Loucy (cell line): ENCODE data around the gene GPR156.

Experiments
- H2AFZ ChIP-seq: fragments of 200-600 bp; sonication (generic); 2 replicates; pipeline ENCODE4 v1.6.0; 2016; ENCODE audit warnings: antibody characterized with exemption, mild to moderate bottlenecking, low read length, moderate library complexity
- H3F3A ChIP-seq: fragments of 200-600 bp; 2 replicates; pipeline ENCODE4 v1.6.0; 2016; ENCODE audit warnings: antibody characterized with exemption, low read depth, mild to moderate bottlenecking
- H3K27me3 ChIP-seq: fragments of 200-600 bp; sonication (generic); 2 replicates; pipeline ENCODE4 v1.6.1; 2014; ENCODE audit warnings: low read length, mild to moderate bottlenecking; ENCODE audit not compliant: insufficient read depth, poor library complexity, severe bottlenecking
- H3K36me3 ChIP-seq: fragments of 200-600 bp; sonication (generic); 2 replicates; pipeline ENCODE4 v1.6.1; 2016; ENCODE audit warnings: low read length; ENCODE audit not compliant: insufficient read depth
- H3K4me1 ChIP-seq: fragments of 200-600 bp; sonication (generic); 2 replicates; pipeline ENCODE4 v1.5.1; 2014; ENCODE audit warnings: low read length, mild to moderate bottlenecking; ENCODE audit not compliant: insufficient read depth, poor library complexity, severe bottlenecking
- H3K4me2 ChIP-seq: fragments of 200-600 bp; sonication (generic); 2 replicates; pipeline ENCODE4 v1.6.0; 2014; ENCODE audit warnings: antibody characterized with exemption, low read length, low read depth, mild to moderate bottlenecking; ENCODE audit not compliant: poor library complexity, severe bottlenecking
- H3K4me3 ChIP-seq: fragments of 200-600 bp; sonication (generic); 2 replicates; pipeline ENCODE4 v1.5.1; 2014; ENCODE audit warnings: low read length, mild to moderate bottlenecking, mixed read lengths; ENCODE audit not compliant: poor library complexity, severe bottlenecking
- H3K79me2 ChIP-seq: fragments of 200-600 bp; sonication (generic); 2 replicates; pipeline ENCODE4 v1.6.1; 2014; ENCODE audit warnings: low read length; ENCODE audit not compliant: insufficient read depth
- H3K9ac ChIP-seq: fragments of 200-600 bp; sonication (generic); 2 replicates; pipeline ENCODE4 v1.6.0; 2014; ENCODE audit warnings: mild to moderate bottlenecking, low read depth, low read length, moderate library complexity; ENCODE audit not compliant: poor library complexity, severe bottlenecking
- H3K9me2 ChIP-seq: fragments of 200-600 bp; sonication (generic); replicated peaks from 2 replicates; pipeline ENCODE4 v1.6.1; 2016; ENCODE audit warnings: low read depth, low read length, mixed read lengths
- H3K9me3 ChIP-seq: fragments of 200-600 bp; sonication (generic); 2 replicates; pipeline ENCODE4 v1.6.1; 2014; ENCODE audit warnings: mild to moderate bottlenecking, antibody characterized with exemption, low read length, low read depth; ENCODE audit not compliant: insufficient read depth
- H4K20me1 ChIP-seq: fragments of 200-600 bp; sonication (generic); 2 replicates; pipeline ENCODE4 v1.6.0; 2014; ENCODE audit warnings: antibody characterized with exemption, low read length, mild to moderate bottlenecking; ENCODE audit not compliant: insufficient read depth, poor library complexity, severe bottlenecking
- EZH2phosphoT487 ChIP-seq: fragments of 200-600 bp; IDR thresholded peaks from 2 replicates; pipeline ENCODE4 v1.6.1; 2018; ENCODE audit warnings: antibody characterized with exemption, mild to moderate bottlenecking, moderate library complexity, borderline replicate concordance
- TF ChIP-seq, protein P1 (sequence below): fragments of 200-600 bp; sonication (generic); conservative IDR thresholded peaks from 2 replicates; pipeline ENCODE4 v1.5.1; 2014; ENCODE audit warnings: mild to moderate bottlenecking, antibody characterized with exemption, low read length

Gene GPR156

DNA sequence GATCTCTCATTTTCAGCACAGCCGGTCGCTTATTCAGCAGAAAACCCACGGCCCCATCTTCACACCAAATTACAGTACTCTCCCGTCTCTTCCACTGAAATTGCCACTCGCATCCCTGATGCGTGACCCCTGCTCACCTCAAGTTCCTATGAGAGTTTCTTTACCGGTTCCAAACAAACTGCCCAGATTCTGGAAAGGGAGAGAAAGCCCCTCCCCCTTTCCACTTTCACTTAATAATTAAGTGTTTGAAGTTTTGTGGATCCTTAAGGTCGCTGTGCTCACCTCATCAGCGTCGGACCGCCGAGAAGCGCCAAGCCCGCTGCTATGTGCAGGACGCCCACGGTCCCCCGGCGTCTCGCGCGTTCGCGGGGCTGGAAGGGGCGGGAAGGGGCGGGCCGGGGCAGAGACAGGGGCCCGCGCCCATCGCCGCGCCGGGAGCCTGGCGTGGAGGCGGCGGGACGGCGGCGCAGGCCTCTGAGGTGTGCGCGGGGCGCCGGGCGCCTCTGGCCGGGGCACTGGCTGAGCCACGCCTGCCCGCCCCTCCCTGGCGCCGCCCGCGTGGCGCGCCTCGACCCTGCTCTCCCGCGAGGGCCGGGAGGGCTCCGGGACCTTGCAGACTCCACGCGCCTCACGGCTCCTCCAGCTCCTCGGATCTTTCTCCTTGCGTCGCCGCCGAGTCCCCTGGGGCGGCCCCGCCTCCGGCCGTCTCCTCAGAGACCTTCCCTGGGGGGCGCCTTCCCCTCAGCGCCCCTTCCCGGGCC is at the start of gene GPR156:
Gene GPR156, minus strand, starts transcription at position 476 of the 761 bp plus-strand sequence. CDS start 41,124 bp downstream, outside the sequence.
- no peak within 1 kb of the TSS for H3K9ac ChIP-seq
- no peaks in the 10 kb centered on the region for H4K20me1 ChIP-seq

DNA sequence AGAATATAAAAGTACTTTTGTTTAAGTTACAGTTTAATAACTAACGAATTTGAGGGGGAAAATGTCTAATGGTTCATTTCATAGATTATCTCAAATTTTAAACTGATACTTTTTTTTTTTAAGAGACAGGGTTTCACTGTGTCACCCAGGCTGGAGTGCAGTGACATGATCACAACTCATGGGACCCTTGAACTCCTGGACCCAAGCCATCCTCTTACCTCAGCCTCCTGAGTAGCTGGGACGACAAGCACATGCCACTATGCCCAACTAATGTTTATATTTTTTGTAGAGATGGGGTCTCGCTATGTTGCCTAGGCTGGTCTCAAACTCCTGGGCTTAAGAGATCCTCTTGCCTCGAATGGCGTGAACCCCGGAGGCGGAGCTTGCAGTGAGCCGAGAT is 47.6 kb upstream of the GPR156 start:
- no peak for TF ChIP-seq EZH2phosphoT487
- TF ChIP-seq, protein P1, sequence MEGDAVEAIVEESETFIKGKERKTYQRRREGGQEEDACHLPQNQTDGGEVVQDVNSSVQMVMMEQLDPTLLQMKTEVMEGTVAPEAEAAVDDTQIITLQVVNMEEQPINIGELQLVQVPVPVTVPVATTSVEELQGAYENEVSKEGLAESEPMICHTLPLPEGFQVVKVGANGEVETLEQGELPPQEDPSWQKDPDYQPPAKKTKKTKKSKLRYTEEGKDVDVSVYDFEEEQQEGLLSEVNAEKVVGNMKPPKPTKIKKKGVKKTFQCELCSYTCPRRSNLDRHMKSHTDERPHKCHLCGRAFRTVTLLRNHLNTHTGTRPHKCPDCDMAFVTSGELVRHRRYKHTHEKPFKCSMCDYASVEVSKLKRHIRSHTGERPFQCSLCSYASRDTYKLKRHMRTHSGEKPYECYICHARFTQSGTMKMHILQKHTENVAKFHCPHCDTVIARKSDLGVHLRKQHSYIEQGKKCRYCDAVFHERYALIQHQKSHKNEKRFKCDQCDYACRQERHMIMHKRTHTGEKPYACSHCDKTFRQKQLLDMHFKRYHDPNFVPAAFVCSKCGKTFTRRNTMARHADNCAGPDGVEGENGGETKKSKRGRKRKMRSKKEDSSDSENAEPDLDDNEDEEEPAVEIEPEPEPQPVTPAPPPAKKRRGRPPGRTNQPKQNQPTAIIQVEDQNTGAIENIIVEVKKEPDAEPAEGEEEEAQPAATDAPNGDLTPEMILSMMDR: no peak
- Histone ChIP-seq H3F3A (no peaks in the 10 kb centered on the region), H3K9me2 (no peaks in the 10 kb centered on the region), H3K9me3 (peaks cover 3% of the 10 kb centered on the region; the same call in 1 of the 2 replicates), H4K20me1 (peaks cover 22% of the 10 kb centered on the region), H3K36me3 (peaks cover 75% of the 10 kb centered on the region), H2AFZ (no peak overlapping the region), H3K27me3 (no peaks in the 10 kb centered on the region), H3K4me1 (no peaks in the 10 kb centered on the region), H3K4me2 (no peak overlapping the region), H3K9ac (no peak overlapping the region), H3K79me2 (peaks cover 28% of the 10 kb centered on the region), H3K4me3 (no peak overlapping the region)

More for the DNA sequence above, at the start of gene GPR156:
- Histone ChIP-seq H3K4me1 (no peaks in the 10 kb centered on the region), H3K9me3 (no peaks in the 10 kb centered on the region), H3K79me2 (no peaks in the 10 kb centered on the region), H3K36me3 (no peaks in the 10 kb centered on the region), H3K4me3 (no peak within 1 kb of the TSS), H3K9me2 (no peaks in the 10 kb centered on the region), H3F3A (no peaks in the 10 kb centered on the region), H3K27me3 (peaks cover 5% of the 10 kb centered on the region), H2AFZ (no peak within 1 kb of the TSS), H3K4me2 (no peak within 1 kb of the TSS)
- TF ChIP-seq, protein P1: no peak
- TF ChIP-seq EZH2phosphoT487: no peak

DNA sequence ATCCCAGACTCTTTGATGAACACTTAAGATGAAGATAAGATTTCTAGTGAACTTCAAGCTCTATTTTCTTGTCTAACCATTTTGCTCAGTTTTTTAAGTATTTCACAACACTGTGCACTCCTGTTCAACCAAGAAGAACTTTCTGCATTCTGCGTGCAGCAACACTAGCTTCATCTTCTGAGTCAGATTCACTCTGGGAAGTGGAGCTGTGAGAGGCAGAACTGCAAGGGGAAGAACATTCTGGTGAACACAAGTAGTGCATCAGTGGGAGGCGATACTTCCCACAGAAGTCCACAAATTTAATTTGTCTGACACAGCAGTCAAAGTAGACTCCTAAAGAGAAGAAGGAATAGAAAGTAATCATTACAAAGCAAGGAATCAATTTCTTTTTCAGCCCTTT is 46.1 kb upstream of the GPR156 start:
- Histone ChIP-seq H3F3A (no peaks in the 10 kb centered on the region), H3K27me3 (no peaks in the 10 kb centered on the region), H3K36me3 (peaks cover 78% of the 10 kb centered on the region), H4K20me1 (peaks cover 12% of the 10 kb centered on the region), H3K9me2 (no peaks in the 10 kb centered on the region), H3K4me1 (no peaks in the 10 kb centered on the region), H3K79me2 (peaks cover 14% of the 10 kb centered on the region; the same call in 1 of the 2 replicates), H2AFZ (no peak overlapping the region), H3K9me3 (no peaks in the 10 kb centered on the region), H3K9ac (no peak overlapping the region), H3K4me3 (no peak overlapping the region), H3K4me2 (no peak overlapping the region)
- no peak for TF ChIP-seq EZH2phosphoT487
- TF ChIP-seq, protein P1: no peak
